Suprapubic skin (tissue), 4 donors: Measurements from ENCODE around the gene CCNA2. TPM values are rescaled to one million over a fixed set of nuclear protein-coding genes. Genes with fewer than 3 reads are reported as not detected.

Source experiments
- DNase-seq, 2 donors: peaks; one replicate each; pipeline ENCODE4 v3.0.0-alpha.2; 2019; ENCODE audit warnings: low spot score in 2 of 2
- H3K27ac ChIP-seq: fragments of 200-600 bp; sonication (generic); one replicate; pipeline ENCODE4 v1.5.1; 2019
- H3K27me3 ChIP-seq: fragments of 200-600 bp; sonication (generic); one replicate; pipeline ENCODE4 v1.5.1; 2019
- H3K36me3 ChIP-seq: fragments of 200-600 bp; sonication (generic); one replicate; pipeline ENCODE4 v1.5.1; 2019
- H3K4me1 ChIP-seq: fragments of 200-600 bp; sonication (generic); one replicate; pipeline ENCODE4 v1.5.1; 2019
- H3K4me3 ChIP-seq: fragments of 200-600 bp; sonication (generic); one replicate; pipeline ENCODE4 v1.5.1; 2019; ENCODE audit warnings: mild to moderate bottlenecking
- H3K9me3 ChIP-seq: fragments of 200-600 bp; sonication (generic); one replicate; pipeline ENCODE4 v1.5.1; 2019
- CTCF ChIP-seq, 2 donors: fragments of 200-600 bp in 1 of 2; fragments of 450-650 bp in 1 of 2; sonication (generic) in 1 of 2; IDR thresholded peaks; one replicate each; pipeline ENCODE4 v1.5.1; 2016 to 2019; ENCODE audit warnings: antibody characterized with exemption in 2 of 2, mild to moderate bottlenecking in 1 of 2, moderate library complexity in 1 of 2
- EP300 ChIP-seq: sonication (generic); formaldehyde crosslinking; IDR thresholded peaks from one replicate; pipeline ENCODE4 v1.6.1; 2017; ENCODE audit warnings: antibody characterized with exemption
- POLR2A ChIP-seq, 2 donors: fragments of 450-650 bp; IDR thresholded peaks; one replicate each; pipeline ENCODE4 v1.6.1; 2017; ENCODE audit warnings: antibody characterized with exemption in 2 of 2, mild to moderate bottlenecking in 2 of 2, moderate library complexity in 2 of 2
- POLR2AphosphoS5 ChIP-seq, 3 donors: sonication (generic); formaldehyde crosslinking; IDR thresholded peaks; one replicate each; pipeline ENCODE4 v1.6.1; 2017; ENCODE audit warnings: antibody characterized with exemption in 3 of 3
- WGBS: methylation state at CpG from one replicate; pipeline ENCODE4 v1.1.5; 2018; 5-methylcytosine and 5-hydroxymethylcytosine counted together
- total RNA-seq, 4 donors: library from RNA; depleted of rRNA; stranded (reverse); fragments of >200 nt; gene quantifications; one replicate each; pipeline ENCODE4 v1.1.0, GENCODE V29; 2016

CCNA2 gene
- total RNA-seq, 4 donors from 2014 or later: 4.8 to 8.8 (median 6.1) TPM

GRCh38 chr4:121767166-121767565, 56.5 kb downstream of the CCNA2 start:
- peaks cover 50% of the 10 kb centered on the region for H3K27me3 ChIP-seq
- H3K36me3 ChIP-seq: no peaks in the 10 kb centered on the region
- no peak overlapping the region for H3K4me3 ChIP-seq
- no peak overlapping the region for H3K27ac ChIP-seq
- H3K4me1 ChIP-seq: peaks cover 11% of the 10 kb centered on the region
- 90% methylated on average over 4 of the region's 4 CpGs for WGBS
- DNase-seq: no peak
- no peaks in the 10 kb centered on the region for H3K9me3 ChIP-seq
- TF ChIP-seq EP300: no peak
- TF ChIP-seq POLR2AphosphoS5 (IDR thresholded peaks at IDR 0.05): no peak
- no peak for TF ChIP-seq CTCF (IDR thresholded peaks at IDR 0.05)
- TF ChIP-seq POLR2A (IDR thresholded peaks at IDR 0.05): no peak

Other genes starting within 250 kb of the CCNA2 start
- 100 to 1,000 TPM; 101 to 107 (median 102) TPM for gene ANXA5, start 126.9 kb downstream of the CCNA2 start, total RNA-seq
- not detected for gene SMIM43, start 58.7 kb downstream of the CCNA2 start, total RNA-seq
- 10 to 100 TPM; 23.6 to 33.9 (median 25.4) TPM for gene EXOSC9, start 22.6 kb downstream of the CCNA2 start, total RNA-seq
- gene BBS7, start 46.6 kb upstream of the CCNA2 start, total RNA-seq: 10 to 100 TPM in 3 of 4 donors, 1 to 10 TPM in 1; 6.3 to 18.0 (median 13.7) TPM
- gene TRPC3, start 128.2 kb upstream of the CCNA2 start, total RNA-seq: under 1 TPM; 0.18 to 0.80 (median 0.28) TPM